Tibial nerve (tissue), 4 donors: ENCODE measurements around the gene PEX13. TPM values are rescaled to one million over a fixed set of nuclear protein-coding genes. Genes with fewer than 3 reads are reported as not detected.
A peak's percentile ranks its signal among the peaks of the same experiment; 100 is the strongest.

ENCODE experiments used
- DNase-seq, 2 donors: peaks; one replicate each; pipeline ENCODE4 v3.0.0-alpha.2; 2019; ENCODE audit warnings: low spot score in 2 of 2
- H3K27ac ChIP-seq, 4 donors: fragments of 200-600 bp; sonication (generic) in 3 of 4; one replicate each; pipeline ENCODE4 v1.5.1; 2017 to 2019; ENCODE audit warnings: mild to moderate bottlenecking in 1 of 4
- H3K27me3 ChIP-seq, 2 donors: fragments of 200-600 bp; sonication (generic) in 1 of 2; one replicate each; pipeline versions ENCODE4 v1.5.1 to v1.6.0; 2017 to 2019
- H3K36me3 ChIP-seq, 3 donors: fragments of 200-600 bp; sonication (generic); one replicate each; pipeline ENCODE4 v1.5.1; 2018 to 2019
- H3K4me1 ChIP-seq, 4 donors: fragments of 200-600 bp; sonication (generic) in 3 of 4; one replicate each; pipeline ENCODE4 v1.5.1; 2017 to 2019
- H3K4me3 ChIP-seq, 4 donors: fragments of 200-600 bp; sonication (generic) in 3 of 4; one replicate each; pipeline ENCODE4 v1.5.1; 2017 to 2019; ENCODE audit warnings: mild to moderate bottlenecking in 1 of 4, moderate library complexity in 1 of 4
- H3K9me3 ChIP-seq, 4 donors: fragments of 200-600 bp; sonication (generic) in 3 of 4; one replicate each; pipeline ENCODE4 v1.5.1; 2017 to 2019
- CTCF ChIP-seq, 5 experiments: fragments of 200-600 bp in 3 of 5; fragments of 450-650 bp in 2 of 5; sonication (generic) in 3 of 5; IDR thresholded peaks; one replicate each; pipeline ENCODE4 v1.5.1; 2016 to 2019; ENCODE audit warnings: antibody characterized with exemption in 5 of 5, mild to moderate bottlenecking in 3 of 5, moderate library complexity in 2 of 5
- EP300 ChIP-seq, 2 donors: sonication (generic); formaldehyde crosslinking; IDR thresholded peaks; one replicate each; pipeline ENCODE4 v1.6.1; 2017; ENCODE audit warnings: antibody characterized with exemption in 2 of 2, mild to moderate bottlenecking in 1 of 2
- POLR2A ChIP-seq, 2 donors: fragments of 450-650 bp; IDR thresholded peaks; one replicate each; pipeline ENCODE4 v1.6.1; 2017; ENCODE audit warnings: antibody characterized with exemption in 2 of 2, mild to moderate bottlenecking in 2 of 2, moderate library complexity in 2 of 2
- WGBS, 2 donors: methylation state at CpG; one replicate each; pipeline ENCODE4 v1.1.5; 2018; 5-methylcytosine and 5-hydroxymethylcytosine counted together
- total RNA-seq, 4 donors: library from RNA; depleted of rRNA; stranded (reverse); fragments of >200 nt; gene quantifications; one replicate each; pipeline ENCODE4 v1.1.0, GENCODE V29; 2016

Gene PEX13
- total RNA-seq, 4 donors from 2014 or later = 14.7 to 22.2 (median 19.3) TPM

DNA sequence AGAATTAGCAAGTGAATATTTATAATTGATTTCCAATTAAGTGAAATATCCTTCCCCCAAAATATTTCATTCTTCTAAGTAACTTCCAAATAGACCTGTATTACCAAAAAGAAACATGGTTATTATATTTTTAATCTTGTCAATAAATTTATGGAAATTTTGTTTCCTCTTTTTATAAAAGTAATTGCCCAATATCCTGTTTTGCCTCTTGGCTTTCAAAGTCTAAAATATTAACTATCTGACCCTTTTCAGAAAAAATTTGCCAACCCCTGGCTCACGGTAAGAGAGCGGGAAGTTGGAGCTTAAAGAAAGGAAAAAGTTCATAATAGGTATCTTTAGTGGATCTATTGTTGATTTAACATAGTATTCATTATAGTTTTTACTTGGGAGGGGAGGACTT, 27.7 kb downstream of the PEX13 start:
- H3K27ac ChIP-seq = peak overlapping the region in 1 of 4 donors; percentile 1
- H3K27me3 ChIP-seq = no peaks in the 10 kb centered on the region
- H3K9me3 ChIP-seq = peaks cover 0 to 2% (median 0%) of the 10 kb centered on the region in 4 donors
- 67 to 72% methylated on average over 2 of the region's 2 CpGs for WGBS, 2 donors
- H3K36me3 ChIP-seq = peaks cover 0 to 27% (median 3%) of the 10 kb centered on the region in 3 donors
- peaks cover 0 to 31% (median 4%) of the 10 kb centered on the region in 4 donors for H3K4me1 ChIP-seq
- H3K4me3 ChIP-seq = no peak overlapping the region
- TF ChIP-seq EP300 (IDR thresholded peaks at IDR 0.05) (no peak), POLR2A (IDR thresholded peaks at IDR 0.05) (no peak), CTCF (IDR thresholded peaks at IDR 0.05) (no peak)
- DNase-seq = no peak

DNA sequence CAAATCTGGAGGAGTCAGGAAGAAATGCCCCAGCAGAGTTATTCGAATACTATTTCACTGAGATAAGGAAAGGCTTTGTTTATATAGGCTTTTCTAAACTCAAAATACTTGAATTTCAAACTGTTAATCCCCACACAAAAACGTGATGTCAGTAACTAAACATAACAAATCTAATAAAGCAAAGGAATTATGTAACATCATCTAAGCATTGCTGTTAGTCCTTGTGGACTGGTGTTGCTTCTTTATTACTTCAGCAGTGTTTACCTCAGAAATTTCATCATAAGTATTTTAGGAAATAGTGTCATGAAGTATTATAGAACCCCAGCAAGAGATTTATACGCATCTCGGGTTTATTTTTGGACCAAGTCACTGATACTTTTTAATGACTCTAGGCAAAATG, 28.5 kb downstream of the PEX13 start:
- H3K4me1 ChIP-seq = peaks cover 0 to 31% (median 4%) of the 10 kb centered on the region in 4 donors
- H3K27me3 ChIP-seq = no peaks in the 10 kb centered on the region
- no peak overlapping the region for H3K27ac ChIP-seq
- no peak for DNase-seq
- no peak overlapping the region for H3K4me3 ChIP-seq
- TF ChIP-seq POLR2A (IDR thresholded peaks at IDR 0.05) (no peak), EP300 (IDR thresholded peaks at IDR 0.05) (no peak), CTCF (IDR thresholded peaks at IDR 0.05) (no peak)
- peaks cover 0 to 35% (median 3%) of the 10 kb centered on the region in 3 donors for H3K36me3 ChIP-seq
- H3K9me3 ChIP-seq = no peaks in the 10 kb centered on the region
- 44 to 52% methylated on average over 4 of the region's 4 CpGs for WGBS, 2 donors

DNA sequence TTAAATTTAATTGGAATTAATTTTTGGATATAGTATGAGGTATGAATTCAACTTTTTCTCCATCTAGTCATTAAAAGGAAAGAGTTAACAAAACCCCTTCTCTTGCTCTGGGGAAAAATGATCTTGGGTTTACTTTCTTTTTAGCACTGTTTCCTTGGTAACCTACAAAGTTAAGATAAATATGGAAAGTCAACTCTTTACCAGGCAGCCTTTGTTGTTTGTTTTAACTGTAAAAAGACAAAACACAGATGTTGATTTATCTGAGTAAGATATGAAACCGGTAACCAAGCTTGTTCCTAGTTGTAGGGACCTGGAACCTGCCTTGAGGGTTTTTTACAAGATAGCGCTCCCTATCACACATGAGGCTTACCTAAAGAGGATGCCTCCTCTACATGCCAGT, 38.0 kb downstream of the PEX13 start:
- no peak overlapping the region for H3K4me3 ChIP-seq
- DNase-seq = no peak
- no peak overlapping the region for H3K27ac ChIP-seq
- H3K27me3 ChIP-seq = no peaks in the 10 kb centered on the region
- no peak for TF ChIP-seq EP300 (IDR thresholded peaks at IDR 0.05)
- TF ChIP-seq CTCF (IDR thresholded peaks at IDR 0.05) = no peak
- 70 to 73% methylated on average over 2 of the region's 2 CpGs for WGBS, 2 donors
- peaks cover 0 to 46% (median 0%) of the 10 kb centered on the region in 3 donors for H3K36me3 ChIP-seq
- H3K4me1 ChIP-seq = no peaks in the 10 kb centered on the region
- no peaks in the 10 kb centered on the region for H3K9me3 ChIP-seq

GRCh38 chr2:61057562-61057961, 40.0 kb downstream of the PEX13 start:
- H3K36me3 ChIP-seq = peaks cover 0 to 41% (median 0%) of the 10 kb centered on the region in 3 donors
- H3K27ac ChIP-seq = no peak overlapping the region
- no peaks in the 10 kb centered on the region for H3K4me1 ChIP-seq
- DNase-seq = no peak
- no peak for TF ChIP-seq POLR2A (IDR thresholded peaks at IDR 0.05)
- no peak for TF ChIP-seq CTCF (IDR thresholded peaks at IDR 0.05)
- TF ChIP-seq EP300 (IDR thresholded peaks at IDR 0.05) = no peak
- no peaks in the 10 kb centered on the region for H3K9me3 ChIP-seq
- H3K27me3 ChIP-seq = no peaks in the 10 kb centered on the region
- no peak overlapping the region for H3K4me3 ChIP-seq

DNA sequence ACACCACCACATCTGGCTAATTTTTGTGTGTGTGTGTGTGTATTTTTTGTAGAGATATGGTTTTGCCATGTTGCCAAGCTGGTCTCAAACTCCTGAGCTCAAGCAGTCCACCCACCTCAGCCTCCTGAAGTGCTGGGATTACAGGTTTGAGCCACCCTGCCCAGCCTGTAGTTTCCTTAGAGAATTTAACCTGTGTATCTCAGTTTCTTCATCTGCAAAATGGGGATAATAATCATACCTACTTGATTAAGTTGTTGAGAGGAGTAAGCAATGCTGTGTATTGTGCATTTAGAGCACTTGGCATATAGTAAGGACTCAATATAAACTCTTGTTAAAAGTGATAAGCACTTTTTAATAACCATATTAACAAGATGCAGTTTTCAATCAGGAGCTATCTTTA, 41.9 kb downstream of the PEX13 start:
- TF ChIP-seq CTCF (IDR thresholded peaks at IDR 0.05) = no peak
- TF ChIP-seq POLR2A (IDR thresholded peaks at IDR 0.05) = no peak
- no peak for TF ChIP-seq EP300 (IDR thresholded peaks at IDR 0.05)

More for the DNA sequence above, 41.9 kb downstream of the PEX13 start:
- no peak for DNase-seq
- H3K27ac ChIP-seq = no peak overlapping the region
- no peak overlapping the region for H3K4me3 ChIP-seq
- no peaks in the 10 kb centered on the region for H3K9me3 ChIP-seq
- peaks cover 0 to 24% (median 0%) of the 10 kb centered on the region in 3 donors for H3K36me3 ChIP-seq
- no peaks in the 10 kb centered on the region for H3K27me3 ChIP-seq
- no peaks in the 10 kb centered on the region for H3K4me1 ChIP-seq
